ENCODE measurements around the gene BMP6. TPM values are rescaled to one million over a fixed set of nuclear protein-coding genes. Genes with fewer than 3 reads are reported as not detected.
"Not testable (repeated sequence)": the region's sequence is repeated elsewhere in the genome, so short reads cannot be mapped to it uniquely, and the experiment has no call there.

BMP6 gene
- total RNA-seq, 2 donors from 2014 or later, result 2.0 to 5.7 TPM

GRCh38 chr6:7894262-7895124 lies 168.6 kb downstream of the BMP6 start:
- intact Hi-C loops (cut with DNase I), result no loop called here
- no peak for DNase-seq (ENCODE audit: low spot score)

GRCh38 chr6:7895125-7895423 lies 169.2 kb downstream of the BMP6 start:
- intact Hi-C loops (cut with DNase I), result no loop called here
- DNase-seq (ENCODE audit: low spot score), result no peak

GRCh38 chr6:7896465-7896987 lies 170.6 kb downstream of the BMP6 start:
- DNase-seq (ENCODE audit: low spot score), result no peak
- intact Hi-C loops (cut with DNase I), result no loop called here

- intact Hi-C loops (cut with DNase I), result no loop called here
- DNase-seq (ENCODE audit: low spot score), result no peak
These were observed 171.7 kb downstream of the BMP6 start for GRCh38 chr6:7897461-7898192.

GRCh38 chr6:7898193-7898586 lies 172.3 kb downstream of the BMP6 start:
- intact Hi-C loops (cut with DNase I), result not testable (repeated sequence)

GRCh38 chr6:7899101-7899888 lies 173.4 kb downstream of the BMP6 start:
- intact Hi-C loops (cut with DNase I), result no loop called here

More at GRCh38 chr6:7898193-7898586, 172.3 kb downstream of the BMP6 start:
- not testable (repeated sequence) for DNase-seq (ENCODE audit: low spot score)

GRCh38 chr6:7899889-7900213 lies 174.0 kb downstream of the BMP6 start:
- intact Hi-C loops (cut with DNase I), result no loop called here
- DNase-seq (ENCODE audit: low spot score), result no peak

More at GRCh38 chr6:7899101-7899888, 173.4 kb downstream of the BMP6 start:
- DNase-seq (ENCODE audit: low spot score), result no peak

GRCh38 chr6:7900621-7901020 lies 174.7 kb downstream of the BMP6 start:
- DNase-seq (ENCODE audit: low spot score), result no peak
- intact Hi-C loops (cut with DNase I), result no loop called here

GRCh38 chr6:7901056-7901455 lies 175.2 kb downstream of the BMP6 start:
- no peak for DNase-seq (ENCODE audit: low spot score)
- intact Hi-C loops (cut with DNase I), result no loop called here

GRCh38 chr6:7901780-7902179 lies 175.9 kb downstream of the BMP6 start:
- no peak for DNase-seq (ENCODE audit: low spot score)
- intact Hi-C loops (cut with DNase I), result no loop called here

- DNase-seq (ENCODE audit: low spot score), result no peak
- intact Hi-C loops (cut with DNase I), result no loop called here
These were observed 176.3 kb downstream of the BMP6 start for GRCh38 chr6:7902221-7902620.

- no peak for DNase-seq (ENCODE audit: low spot score)
- intact Hi-C loops (cut with DNase I), result no loop called here
These were observed 177.0 kb downstream of the BMP6 start for GRCh38 chr6:7902867-7903266.

GRCh38 chr6:7903673-7904072 lies 177.8 kb downstream of the BMP6 start:
- intact Hi-C loops (cut with DNase I), result no loop called here
- no peak for DNase-seq (ENCODE audit: low spot score)

GRCh38 chr6:7904654-7905319 lies 178.9 kb downstream of the BMP6 start:
- no peak for DNase-seq (ENCODE audit: low spot score)
- intact Hi-C loops (cut with DNase I), result no loop called here

GRCh38 chr6:7905416-7905815 lies 179.5 kb downstream of the BMP6 start:
- DNase-seq (ENCODE audit: low spot score), result no peak
- intact Hi-C loops (cut with DNase I), result no loop called here

GRCh38 chr6:7906741-7907140 lies 180.8 kb downstream of the BMP6 start:
- intact Hi-C loops (cut with DNase I), result no loop called here
- no peak for DNase-seq (ENCODE audit: low spot score)

GRCh38 chr6:7907159-7907558 lies 181.3 kb downstream of the BMP6 start:
- intact Hi-C loops (cut with DNase I), result no loop called here
- no peak for DNase-seq (ENCODE audit: low spot score)

- intact Hi-C loops (cut with DNase I), result no loop called here
- DNase-seq (ENCODE audit: low spot score), result peak; percentile 86
These were observed 183.7 kb downstream of the BMP6 start for GRCh38 chr6:7909323-7910276.

All from posterior vena cava (tissue), 2 donors.